Loucy (cell line): Measurements from ENCODE around the gene SERPINB1.
"Not testable (repeated sequence)": the region's sequence is repeated elsewhere in the genome, so short reads cannot be mapped to it uniquely, and the experiment has no call there.

Source experiments
- H2AFZ ChIP-seq: fragments of 200-600 bp; sonication (generic); 2 replicates; pipeline ENCODE4 v1.6.0; 2016; ENCODE audit warnings: antibody characterized with exemption, mild to moderate bottlenecking, low read length, moderate library complexity
- H3F3A ChIP-seq: fragments of 200-600 bp; 2 replicates; pipeline ENCODE4 v1.6.0; 2016; ENCODE audit warnings: antibody characterized with exemption, low read depth, mild to moderate bottlenecking
- H3K27me3 ChIP-seq: fragments of 200-600 bp; sonication (generic); 2 replicates; pipeline ENCODE4 v1.6.1; 2014; ENCODE audit warnings: low read length, mild to moderate bottlenecking; ENCODE audit not compliant: insufficient read depth, poor library complexity, severe bottlenecking
- H3K36me3 ChIP-seq: fragments of 200-600 bp; sonication (generic); 2 replicates; pipeline ENCODE4 v1.6.1; 2016; ENCODE audit warnings: low read length; ENCODE audit not compliant: insufficient read depth
- H3K4me1 ChIP-seq: fragments of 200-600 bp; sonication (generic); 2 replicates; pipeline ENCODE4 v1.5.1; 2014; ENCODE audit warnings: low read length, mild to moderate bottlenecking; ENCODE audit not compliant: insufficient read depth, poor library complexity, severe bottlenecking
- H3K4me2 ChIP-seq: fragments of 200-600 bp; sonication (generic); 2 replicates; pipeline ENCODE4 v1.6.0; 2014; ENCODE audit warnings: antibody characterized with exemption, low read length, low read depth, mild to moderate bottlenecking; ENCODE audit not compliant: poor library complexity, severe bottlenecking
- H3K4me3 ChIP-seq: fragments of 200-600 bp; sonication (generic); 2 replicates; pipeline ENCODE4 v1.5.1; 2014; ENCODE audit warnings: low read length, mild to moderate bottlenecking, mixed read lengths; ENCODE audit not compliant: poor library complexity, severe bottlenecking
- H3K79me2 ChIP-seq: fragments of 200-600 bp; sonication (generic); 2 replicates; pipeline ENCODE4 v1.6.1; 2014; ENCODE audit warnings: low read length; ENCODE audit not compliant: insufficient read depth
- H3K9ac ChIP-seq: fragments of 200-600 bp; sonication (generic); 2 replicates; pipeline ENCODE4 v1.6.0; 2014; ENCODE audit warnings: mild to moderate bottlenecking, low read depth, low read length, moderate library complexity; ENCODE audit not compliant: poor library complexity, severe bottlenecking
- H3K9me2 ChIP-seq: fragments of 200-600 bp; sonication (generic); replicated peaks from 2 replicates; pipeline ENCODE4 v1.6.1; 2016; ENCODE audit warnings: low read depth, low read length, mixed read lengths
- H3K9me3 ChIP-seq: fragments of 200-600 bp; sonication (generic); 2 replicates; pipeline ENCODE4 v1.6.1; 2014; ENCODE audit warnings: mild to moderate bottlenecking, antibody characterized with exemption, low read length, low read depth; ENCODE audit not compliant: insufficient read depth
- H4K20me1 ChIP-seq: fragments of 200-600 bp; sonication (generic); 2 replicates; pipeline ENCODE4 v1.6.0; 2014; ENCODE audit warnings: antibody characterized with exemption, low read length, mild to moderate bottlenecking; ENCODE audit not compliant: insufficient read depth, poor library complexity, severe bottlenecking
- EZH2phosphoT487 ChIP-seq: fragments of 200-600 bp; IDR thresholded peaks from 2 replicates; pipeline ENCODE4 v1.6.1; 2018; ENCODE audit warnings: antibody characterized with exemption, mild to moderate bottlenecking, moderate library complexity, borderline replicate concordance
- TF ChIP-seq, protein P1 (sequence below): fragments of 200-600 bp; sonication (generic); conservative IDR thresholded peaks from 2 replicates; pipeline ENCODE4 v1.5.1; 2014; ENCODE audit warnings: mild to moderate bottlenecking, antibody characterized with exemption, low read length

The SERPINB1 gene

DNA sequence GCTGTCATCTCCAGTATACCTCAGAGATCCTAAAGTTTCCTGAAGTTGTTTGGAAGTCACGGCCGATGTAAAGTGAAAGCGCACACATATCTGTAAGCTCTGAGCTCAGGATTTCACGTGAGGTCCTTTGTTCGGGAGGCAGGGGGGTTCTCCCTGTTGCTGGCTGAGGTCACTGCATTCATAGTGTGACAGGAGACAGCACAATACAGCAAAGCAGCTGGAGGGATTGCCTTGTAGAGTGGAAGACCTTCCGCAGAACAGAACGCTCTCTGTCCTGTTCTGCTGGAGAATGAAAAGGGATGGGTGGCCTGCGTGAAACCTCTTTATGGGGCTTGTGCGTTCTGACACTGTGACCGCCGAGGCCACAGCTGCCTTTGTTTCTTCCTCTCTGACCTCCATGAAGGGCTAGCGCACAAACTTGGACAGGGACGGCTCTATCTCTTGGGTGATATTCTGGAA, 13.4 kb upstream of the SERPINB1 start:
- no peak for TF ChIP-seq EZH2phosphoT487
- TF ChIP-seq, protein P1, sequence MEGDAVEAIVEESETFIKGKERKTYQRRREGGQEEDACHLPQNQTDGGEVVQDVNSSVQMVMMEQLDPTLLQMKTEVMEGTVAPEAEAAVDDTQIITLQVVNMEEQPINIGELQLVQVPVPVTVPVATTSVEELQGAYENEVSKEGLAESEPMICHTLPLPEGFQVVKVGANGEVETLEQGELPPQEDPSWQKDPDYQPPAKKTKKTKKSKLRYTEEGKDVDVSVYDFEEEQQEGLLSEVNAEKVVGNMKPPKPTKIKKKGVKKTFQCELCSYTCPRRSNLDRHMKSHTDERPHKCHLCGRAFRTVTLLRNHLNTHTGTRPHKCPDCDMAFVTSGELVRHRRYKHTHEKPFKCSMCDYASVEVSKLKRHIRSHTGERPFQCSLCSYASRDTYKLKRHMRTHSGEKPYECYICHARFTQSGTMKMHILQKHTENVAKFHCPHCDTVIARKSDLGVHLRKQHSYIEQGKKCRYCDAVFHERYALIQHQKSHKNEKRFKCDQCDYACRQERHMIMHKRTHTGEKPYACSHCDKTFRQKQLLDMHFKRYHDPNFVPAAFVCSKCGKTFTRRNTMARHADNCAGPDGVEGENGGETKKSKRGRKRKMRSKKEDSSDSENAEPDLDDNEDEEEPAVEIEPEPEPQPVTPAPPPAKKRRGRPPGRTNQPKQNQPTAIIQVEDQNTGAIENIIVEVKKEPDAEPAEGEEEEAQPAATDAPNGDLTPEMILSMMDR = no peak
- H3K9ac ChIP-seq = no peak overlapping the region

DNA sequence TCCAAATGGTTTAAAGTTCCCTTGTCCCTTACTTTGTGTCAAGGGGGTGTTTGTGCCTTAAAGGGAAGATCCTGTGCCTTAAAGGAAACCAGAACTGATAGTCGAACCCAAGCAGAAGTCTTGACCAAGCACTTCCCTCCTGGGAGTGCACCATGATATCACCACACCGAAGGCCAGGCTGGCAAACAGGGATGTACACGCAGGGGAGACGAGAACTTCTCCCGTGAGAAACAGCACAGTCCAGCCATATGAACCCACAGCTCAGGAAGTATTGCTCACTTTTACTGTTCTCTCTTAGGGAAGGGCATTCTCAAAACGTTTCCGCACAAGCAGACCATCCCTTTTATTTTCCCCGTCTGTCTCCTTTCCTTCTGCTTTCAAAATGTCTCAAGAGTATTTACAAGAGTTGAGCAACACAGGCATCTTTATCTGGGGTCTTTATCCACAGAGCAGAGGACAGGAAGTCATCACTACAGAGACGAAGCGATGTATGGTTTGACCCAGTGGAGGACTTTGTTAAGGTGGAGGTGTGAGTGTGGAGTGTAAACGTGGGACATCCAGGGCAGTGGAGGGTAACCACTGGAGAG, 12.8 kb upstream of the SERPINB1 start:
- Histone ChIP-seq H3K9me3 (no peaks in the 10 kb centered on the region), H3K36me3 (no peaks in the 10 kb centered on the region), H3K4me2 (no peak overlapping the region), H3K9me2 (no peaks in the 10 kb centered on the region), H3K4me1 (peaks cover 41% of the 10 kb centered on the region), H2AFZ (0 out of 2 replicates have a peak overlapping the region, but pooled peaks have one; percentile 17), H4K20me1 (no peaks in the 10 kb centered on the region), H3F3A (0 out of 2 replicates have a peak, but pooled peaks cover 4% of the 10 kb centered on the region), H3K79me2 (no peaks in the 10 kb centered on the region), H3K4me3 (no peak overlapping the region), H3K9ac (no peak overlapping the region), H3K27me3 (no peaks in the 10 kb centered on the region)
- TF ChIP-seq, protein P1 = no peak

More for the DNA sequence above, 13.4 kb upstream of the SERPINB1 start:
- no peak overlapping the region for H2AFZ ChIP-seq
- H3K36me3 ChIP-seq = no peaks in the 10 kb centered on the region
- no peak overlapping the region for H3K4me3 ChIP-seq
- no peaks in the 10 kb centered on the region for H4K20me1 ChIP-seq
- no peaks in the 10 kb centered on the region for H3K9me2 ChIP-seq
- no peaks in the 10 kb centered on the region for H3K79me2 ChIP-seq
- 0 out of 2 replicates have a peak, but pooled peaks cover 4% of the 10 kb centered on the region for H3F3A ChIP-seq
- H3K27me3 ChIP-seq = no peaks in the 10 kb centered on the region
- peaks cover 42% of the 10 kb centered on the region for H3K4me1 ChIP-seq
- H3K9me3 ChIP-seq = no peaks in the 10 kb centered on the region
- no peak overlapping the region for H3K4me2 ChIP-seq

DNA sequence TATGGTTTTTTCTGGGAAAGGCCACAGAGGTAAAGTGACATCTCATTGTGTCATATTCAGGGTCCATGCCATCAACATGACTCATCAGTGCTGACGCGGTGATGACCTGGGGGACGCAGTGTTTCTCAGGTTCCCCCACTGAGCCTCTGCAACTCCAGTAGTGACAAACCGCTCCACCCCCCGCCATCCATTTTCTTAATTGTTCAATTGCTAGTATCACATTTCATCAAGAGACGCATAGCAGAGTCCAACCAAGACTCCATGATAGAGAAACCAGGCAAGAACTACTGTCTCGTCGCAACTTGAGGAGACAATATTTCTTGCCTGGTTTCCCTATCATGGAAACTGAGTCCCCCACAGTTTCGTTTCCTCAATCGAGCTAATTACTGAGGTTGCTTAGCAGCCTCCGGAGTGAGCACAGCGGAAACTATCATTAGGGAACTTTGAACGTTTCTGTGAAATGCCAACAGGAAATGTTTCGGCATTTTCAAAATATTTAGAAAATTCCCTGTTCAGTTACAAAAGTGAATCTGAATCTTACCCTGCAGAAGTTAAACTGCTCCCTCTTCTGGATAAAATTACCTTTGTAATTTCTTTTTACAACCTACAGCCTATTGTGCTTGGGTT, 12.2 kb upstream of the SERPINB1 start:
- H3F3A ChIP-seq = 0 out of 2 replicates have a peak, but pooled peaks cover 4% of the 10 kb centered on the region
- no peaks in the 10 kb centered on the region for H3K27me3 ChIP-seq
- H3K4me1 ChIP-seq = peaks cover 35% of the 10 kb centered on the region
- no peak overlapping the region; the same call in 1 of the 2 replicates for H2AFZ ChIP-seq
- no peak overlapping the region for H3K4me2 ChIP-seq
- H3K4me3 ChIP-seq = no peak overlapping the region
- no peaks in the 10 kb centered on the region for H4K20me1 ChIP-seq
- no peaks in the 10 kb centered on the region for H3K79me2 ChIP-seq
- no peaks in the 10 kb centered on the region for H3K36me3 ChIP-seq
- no peak for TF ChIP-seq EZH2phosphoT487
- TF ChIP-seq, protein P1 = peak; percentile 59
- H3K9me3 ChIP-seq = no peaks in the 10 kb centered on the region
- no peak overlapping the region for H3K9ac ChIP-seq
- no peaks in the 10 kb centered on the region for H3K9me2 ChIP-seq

DNA sequence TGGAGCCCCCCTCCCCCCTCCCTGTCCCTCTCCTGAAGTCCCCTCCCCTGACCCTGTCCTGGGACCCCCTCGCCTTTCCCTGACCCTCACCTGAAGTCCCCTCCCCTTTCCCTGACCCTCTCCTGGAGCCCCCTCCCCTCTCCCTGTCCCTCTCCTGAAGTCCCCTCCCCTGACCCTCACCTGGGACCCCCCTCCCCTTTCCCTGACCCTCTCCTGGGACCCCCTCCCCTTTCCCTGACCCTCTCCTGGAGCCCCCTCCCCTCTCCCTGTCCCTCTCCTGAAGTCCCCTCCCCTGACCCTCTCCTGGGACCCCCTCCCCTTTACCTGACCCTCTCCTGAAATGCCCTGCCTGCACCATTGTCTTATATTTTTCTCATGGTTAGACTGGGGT, 11.7 kb upstream of the SERPINB1 start:
- not testable (repeated sequence) for H3K9me2 ChIP-seq, H3K9ac ChIP-seq, H3K4me2 ChIP-seq, H3K4me3 ChIP-seq, H3K27me3 ChIP-seq, H3K9me3 ChIP-seq, H3K36me3 ChIP-seq, H3F3A ChIP-seq, H4K20me1 ChIP-seq, H3K79me2 ChIP-seq, H2AFZ ChIP-seq
- H3K4me1 ChIP-seq = peaks cover 30% of the 10 kb centered on the region
